ENCODE results near the gene TMBIM6. TPM values are rescaled to one million over a fixed set of nuclear protein-coding genes. Genes with fewer than 3 reads are reported as not detected.

TMBIM6 gene
- total RNA-seq, 4 donors from 2014 or later, result 201 to 298 (median 263) TPM

- peaks cover 5 to 9% of the 10 kb centered on the region in 2 donors for H3K4me1 ChIP-seq
- no peaks in the 10 kb centered on the region for H3K9me3 ChIP-seq
- TF ChIP-seq CTCF (IDR thresholded peaks at IDR 0.05), result no peak
- TF ChIP-seq POLR2A (IDR thresholded peaks at IDR 0.05), result no peak
- H3K4me3 ChIP-seq, result peak overlapping the region; percentile 84 to 86
- no peaks in the 10 kb centered on the region for H3K27me3 ChIP-seq
- peak; percentile 74 to 75 for DNase-seq
- no peaks in the 10 kb centered on the region for H3K36me3 ChIP-seq
- peak overlapping the region; percentile 84 to 98 for H3K27ac ChIP-seq
- intact Hi-C loops (cut with DNase I; ENCODE audit: low total_unique reads), result no loop called here
Measured at GRCh38 chr12:49741882-49742620, 694 bp downstream of the TMBIM6 start.

GRCh38 chr12:49744363-49744885, 3.1 kb downstream of the TMBIM6 start:
- no peaks in the 10 kb centered on the region for H3K9me3 ChIP-seq
- no peaks in the 10 kb centered on the region for H3K36me3 ChIP-seq
- intact Hi-C loops (cut with DNase I; ENCODE audit: low total_unique reads), result no loop called here
- no peak for DNase-seq
- H3K4me1 ChIP-seq, result peaks cover 5 to 9% of the 10 kb centered on the region in 2 donors
- no peak overlapping the region for H3K4me3 ChIP-seq
- no peak overlapping the region for H3K27ac ChIP-seq
- TF ChIP-seq CTCF (IDR thresholded peaks at IDR 0.05), result no peak
- TF ChIP-seq POLR2A (IDR thresholded peaks at IDR 0.05), result no peak
- no peaks in the 10 kb centered on the region for H3K27me3 ChIP-seq

GRCh38 chr12:49748306-49748705, 6.9 kb downstream of the TMBIM6 start:
- no peak overlapping the region for H3K4me3 ChIP-seq
- intact Hi-C loops (cut with DNase I; ENCODE audit: low total_unique reads), result no loop called here
- H3K9me3 ChIP-seq, result no peaks in the 10 kb centered on the region
- H3K36me3 ChIP-seq, result no peaks in the 10 kb centered on the region
- H3K27me3 ChIP-seq, result no peaks in the 10 kb centered on the region
- TF ChIP-seq POLR2A (IDR thresholded peaks at IDR 0.05), result no peak
- TF ChIP-seq CTCF (IDR thresholded peaks at IDR 0.05), result no peak
- DNase-seq, result no peak
- H3K27ac ChIP-seq, result no peak overlapping the region
- peaks cover 0 to 5% of the 10 kb centered on the region in 2 donors for H3K4me1 ChIP-seq

- TF ChIP-seq POLR2A (IDR thresholded peaks at IDR 0.05), result no peak
- no peak for TF ChIP-seq CTCF (IDR thresholded peaks at IDR 0.05)
- Histone ChIP-seq H3K4me1 (peaks cover 0 to under 1% of the 10 kb centered on the region in 2 donors), H3K27ac (no peak overlapping the region), H3K36me3 (no peaks in the 10 kb centered on the region), H3K4me3 (no peak overlapping the region), H3K9me3 (no peaks in the 10 kb centered on the region), H3K27me3 (no peaks in the 10 kb centered on the region)
- no peak for DNase-seq
- intact Hi-C loops (cut with DNase I; ENCODE audit: low total_unique reads), result no loop called here
Measured at GRCh38 chr12:49748800-49749199, 7.4 kb downstream of the TMBIM6 start.
